HTERT RPE-1 (cell line): Measurements from ENCODE around the gene TBC1D13.
"Not testable (repeated sequence)": the region's sequence is repeated elsewhere in the genome, so short reads cannot be mapped to it uniquely, and the experiment has no call there.

Experiments
- in situ Hi-C: fragments of 300-500 bp; cut with MboI; formaldehyde crosslinking; loops from 4 replicates; pipeline ENCODE4 v1.14.3; 2020; ENCODE audit warnings: low sequenced_read_pairs

Gene TBC1D13

GRCh38 chr9:128782669-128783068 is 4.4 kb upstream of the TBC1D13 start:
- in situ Hi-C loops: no loop called here

DNA sequence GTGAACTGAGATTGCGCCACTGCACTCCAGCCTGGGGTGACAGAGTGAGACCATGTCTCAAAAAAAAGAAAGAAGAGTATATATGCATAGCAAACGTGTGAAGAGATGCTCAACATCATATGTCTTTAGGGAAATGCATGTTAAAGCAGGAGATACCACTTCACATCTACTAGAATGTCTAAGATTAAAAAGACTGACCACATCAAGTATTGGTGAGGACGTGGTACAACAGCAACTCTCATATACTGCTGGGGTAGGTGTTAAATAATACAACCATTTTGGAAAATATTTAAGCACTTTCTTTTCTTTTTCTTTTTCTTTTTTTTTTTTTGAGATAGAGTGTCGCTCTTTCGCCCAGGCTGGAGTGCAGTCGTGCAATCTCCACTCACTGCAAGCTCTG is 1.6 kb upstream of the TBC1D13 start:
- in situ Hi-C loops: no loop called here

GRCh38 chr9:128787659-128788058 is 606 bp downstream of the TBC1D13 start:
- in situ Hi-C loops: no loop called here

GRCh38 chr9:128788445-128788844 is 1.4 kb downstream of the TBC1D13 start:
- in situ Hi-C loops: no loop called here

DNA sequence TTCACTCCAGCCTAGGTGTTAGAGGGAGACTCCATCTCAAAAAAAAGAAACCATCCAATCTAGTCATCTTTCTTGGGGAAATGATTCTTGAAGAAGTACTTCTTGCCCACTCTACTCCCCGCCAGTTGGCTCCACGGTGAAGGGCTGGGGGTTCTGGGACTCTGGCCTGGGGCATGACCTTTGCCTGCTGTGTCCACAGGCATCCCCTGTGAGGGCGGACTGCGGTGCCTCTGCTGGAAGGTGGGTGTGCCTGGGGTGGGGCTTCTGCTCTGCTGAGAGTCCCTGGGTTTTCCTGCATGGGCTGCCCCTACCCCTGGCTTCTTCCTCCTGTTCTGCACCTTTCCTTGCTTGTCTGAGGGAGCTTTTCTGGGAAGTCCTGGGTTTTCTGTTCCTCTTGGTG is 3.5 kb downstream of the TBC1D13 start:
- in situ Hi-C loops: no loop called here

- in situ Hi-C loops: no loop called here
These were observed 5.1 kb downstream of the TBC1D13 start for GRCh38 chr9:128792134-128792533.

GRCh38 chr9:128792978-128793686 is 6.1 kb downstream of the TBC1D13 start:
- in situ Hi-C loops: no loop called here

DNA sequence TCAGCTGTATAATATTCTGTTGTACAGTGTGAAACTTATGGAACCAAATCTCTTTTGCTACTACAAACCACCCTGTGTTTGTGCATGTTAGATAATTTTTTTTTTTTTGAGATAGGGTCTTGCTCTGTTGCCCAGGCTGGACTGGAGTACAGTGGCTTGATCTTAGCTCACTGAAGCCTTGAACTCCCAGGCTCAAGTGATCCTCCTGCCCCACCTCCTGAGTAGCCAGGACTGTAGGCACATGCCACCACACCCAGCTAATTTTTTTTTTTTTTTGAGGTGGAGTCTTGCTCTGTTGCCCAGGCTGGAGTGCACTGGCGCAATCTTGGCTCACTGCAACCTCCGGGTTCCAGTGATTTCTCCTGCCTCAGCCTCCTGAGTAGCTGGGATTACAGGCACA is 7.9 kb downstream of the TBC1D13 start:
- in situ Hi-C loops: not testable (repeated sequence)

DNA sequence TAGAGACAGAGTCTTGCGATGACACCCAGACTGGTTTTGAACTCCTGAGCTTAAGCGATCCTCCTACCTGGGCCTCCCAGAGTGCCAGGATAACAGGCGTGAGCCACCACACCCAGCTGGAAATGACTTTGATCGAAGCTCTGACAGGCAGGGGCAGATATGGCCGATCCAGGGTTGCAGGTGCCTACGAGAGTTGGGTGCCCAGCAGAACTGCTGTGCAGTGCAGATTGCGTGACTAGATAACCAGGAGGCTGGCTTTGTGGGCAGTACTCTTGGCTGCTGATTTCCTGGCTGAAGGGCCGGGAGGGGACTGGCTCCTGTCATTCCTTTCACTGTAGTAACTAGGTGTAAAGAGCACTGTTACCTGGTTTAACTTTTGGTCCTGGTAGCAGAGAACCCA is 11.8 kb downstream of the TBC1D13 start:
- in situ Hi-C loops: no loop called here

DNA sequence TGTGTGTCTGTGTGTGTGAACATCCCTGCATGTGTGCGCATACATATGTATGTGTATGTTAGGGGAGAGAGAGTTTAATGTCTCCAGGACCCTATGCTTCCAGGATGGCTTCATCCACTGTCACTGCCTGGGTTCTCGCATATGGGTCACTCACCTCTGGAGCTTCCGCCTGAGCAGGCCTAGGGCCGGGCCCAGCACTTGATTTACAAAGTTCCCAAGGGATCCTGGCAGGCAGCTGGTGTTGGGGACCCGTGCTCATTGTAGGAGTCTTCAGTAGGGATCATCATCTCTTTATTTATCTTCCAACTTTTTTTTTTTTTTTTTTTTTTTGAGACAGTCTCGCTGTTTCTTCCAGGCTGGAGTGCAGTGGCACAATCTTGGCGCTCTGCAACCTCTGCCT is 13.0 kb downstream of the TBC1D13 start:
- in situ Hi-C loops: no loop called here

GRCh38 chr9:128802482-128802881 is 15.4 kb downstream of the TBC1D13 start:
- in situ Hi-C loops: no loop called here

DNA sequence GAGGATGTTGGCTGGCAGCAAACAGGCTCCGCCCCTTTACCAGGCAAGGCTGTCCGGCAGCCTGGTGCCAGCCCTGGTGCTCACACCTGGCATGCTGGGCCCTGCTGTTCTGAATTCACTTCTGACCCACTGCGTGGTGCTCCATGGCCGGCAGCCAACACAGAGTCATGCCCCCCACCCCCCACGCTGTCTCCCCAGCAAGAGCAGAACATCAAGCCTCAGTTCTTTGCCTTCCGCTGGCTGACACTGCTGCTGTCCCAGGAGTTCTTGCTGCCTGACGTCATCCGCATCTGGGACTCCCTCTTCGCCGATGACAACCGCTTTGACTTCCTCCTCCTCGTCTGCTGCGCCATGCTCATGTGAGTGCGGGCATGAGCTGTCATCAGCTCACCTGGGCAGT is 18.6 kb downstream of the TBC1D13 start:
- in situ Hi-C loops: no loop called here

DNA sequence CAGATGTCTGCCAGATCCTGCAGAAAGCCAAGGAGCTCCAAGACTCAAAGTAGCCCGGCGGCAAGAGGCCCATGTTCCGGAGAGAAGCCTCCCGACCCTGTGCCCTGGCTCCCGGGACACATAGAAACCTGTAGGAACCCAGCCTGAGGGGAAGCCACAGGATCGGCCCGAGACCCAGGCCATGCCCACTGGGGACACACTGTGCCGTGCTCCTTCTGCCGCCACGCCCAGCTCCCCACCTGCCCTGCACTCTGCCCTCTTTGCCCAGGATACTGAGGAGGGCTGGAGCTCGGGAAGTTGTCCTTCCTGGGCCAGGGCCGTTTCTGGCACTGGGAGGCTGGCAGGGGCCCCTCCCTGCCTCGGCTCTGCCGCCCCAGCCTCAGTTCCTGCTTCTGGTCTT is 20.8 kb downstream of the TBC1D13 start:
- in situ Hi-C loops: no loop called here

- in situ Hi-C loops: no loop called here
These were observed 21.5 kb downstream of the TBC1D13 start for GRCh38 chr9:128808543-128808942.

- in situ Hi-C loops: no loop called here
These were observed 22.1 kb downstream of the TBC1D13 start for GRCh38 chr9:128809036-128809599.

DNA sequence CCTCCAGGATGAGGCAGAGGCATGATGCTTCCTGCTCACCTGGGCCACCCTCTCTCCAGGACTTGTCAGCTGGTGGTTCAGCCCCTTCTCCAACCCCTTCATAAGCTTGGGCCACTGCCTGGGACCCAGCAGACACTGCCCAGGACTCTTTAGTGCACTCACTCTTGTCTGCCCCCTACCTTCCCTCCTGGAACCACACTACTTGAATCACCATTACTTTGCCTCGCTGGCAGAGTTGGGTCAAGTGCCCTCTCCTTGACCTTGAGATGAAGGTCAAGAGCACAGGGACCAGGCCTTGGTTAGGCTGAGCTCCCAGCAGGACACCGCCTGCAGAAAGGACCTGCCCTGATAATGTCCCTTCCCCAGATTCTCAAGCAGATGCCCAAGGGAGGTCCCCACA is 22.8 kb downstream of the TBC1D13 start:
- in situ Hi-C loops: no loop called here

DNA sequence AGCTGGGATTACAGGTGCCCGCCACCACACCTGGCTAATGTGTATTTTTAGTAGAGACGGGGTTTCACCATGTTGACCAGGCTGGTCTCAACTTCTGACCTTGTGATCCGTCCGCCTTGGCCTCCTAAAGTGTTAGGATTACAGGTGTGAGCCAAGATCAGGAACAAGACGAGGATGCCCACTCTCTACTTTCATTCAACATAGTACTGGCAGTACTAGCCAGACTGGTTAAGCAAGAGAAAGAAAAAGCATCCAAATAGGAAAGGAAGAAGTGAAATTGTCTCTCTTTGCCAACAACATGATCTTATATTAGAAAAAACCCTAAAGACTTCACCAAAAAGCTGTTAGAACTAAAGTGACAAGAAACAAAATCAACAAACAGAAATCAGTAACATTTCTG is 23.8 kb downstream of the TBC1D13 start:
- in situ Hi-C loops: no loop called here

- in situ Hi-C loops: no loop called here
These were observed 31.2 kb downstream of the TBC1D13 start, which contains the start of gene ENDOG for GRCh38 chr9:128818099-128818838. Gene ENDOG, plus strand, starts transcription at chr9:128818500. Its CDS starts 185 bp downstream, at chr9:128818685.

- in situ Hi-C loops: no loop called here
These were observed 32.0 kb downstream of the TBC1D13 start for GRCh38 chr9:128818839-128819715.

DNA sequence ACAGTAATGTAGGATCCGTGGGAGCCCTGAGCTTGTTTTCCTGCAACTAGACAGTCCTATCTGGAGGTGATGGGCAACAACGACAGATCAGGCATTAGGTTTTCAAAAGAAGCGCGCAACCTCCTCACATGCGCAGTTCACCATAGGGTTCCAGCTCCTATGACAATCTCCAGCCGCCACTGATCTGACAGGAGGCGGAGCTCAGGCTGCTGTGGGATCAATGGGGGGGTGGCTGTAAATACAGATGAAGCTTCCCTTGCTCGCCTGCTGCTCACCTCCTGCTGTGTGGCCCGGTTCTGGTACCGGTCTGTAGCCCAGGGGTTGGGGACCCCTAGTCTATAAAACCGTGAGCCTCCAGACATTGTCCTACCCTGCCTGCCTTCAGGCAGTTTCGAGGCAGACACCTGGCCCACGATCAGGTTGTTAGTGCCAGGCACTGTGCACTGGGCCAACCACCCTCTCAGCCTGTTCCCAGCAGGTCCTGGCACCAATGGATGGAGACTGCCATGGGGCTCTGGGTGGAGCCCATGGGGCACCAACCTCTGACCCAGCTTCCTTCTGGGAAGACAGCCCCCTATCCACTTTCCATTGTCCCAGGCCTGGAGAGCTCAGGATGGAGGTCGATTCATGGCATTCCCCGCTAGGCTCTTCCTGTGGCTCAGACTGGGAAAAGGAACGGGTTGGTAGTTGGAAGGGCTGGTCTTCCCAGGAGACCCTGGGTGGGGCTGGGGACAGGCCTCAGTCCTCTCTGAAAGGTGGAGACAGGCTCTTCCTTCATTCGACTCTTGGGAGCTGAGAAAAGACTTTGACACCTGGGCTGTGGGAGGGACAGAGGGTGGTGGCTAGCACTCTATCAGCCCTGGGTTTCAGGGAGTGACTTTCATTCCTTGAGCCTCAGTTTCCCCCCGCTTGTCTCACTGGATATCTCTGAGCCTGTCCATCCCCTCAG is 32.9 kb downstream of the TBC1D13 start:
- in situ Hi-C loops: no loop called here
